T follicular helper cell (primary cell): ENCODE data around the gene DLEC1.

Experiments used
- DNase-seq: peaks from one replicate; pipeline ENCODE4 v3.0.0-alpha.2; 2020; ENCODE audit warnings: low read depth

Gene DLEC1

GRCh38 chr3:38137615-38138348 lies 98.8 kb downstream of the DLEC1 start:
- DNase-seq, result no peak

- peak; percentile 74 for DNase-seq
Observed at GRCh38 chr3:38138349-38139190, 99.6 kb downstream of the DLEC1 start, which contains the start of gene MYD88. MYD88 (plus strand) TSS chr3:38138661; CDS start chr3:38138701, 40 bp downstream.

- DNase-seq, result no peak
Observed at GRCh38 chr3:38139191-38139590, 100.2 kb downstream of the DLEC1 start.

- DNase-seq, result no peak
Observed at GRCh38 chr3:38139652-38140051, 100.6 kb downstream of the DLEC1 start.

- no peak for DNase-seq
Observed at GRCh38 chr3:38140326-38141172, 101.5 kb downstream of the DLEC1 start.

GRCh38 chr3:38141173-38141951 lies 102.4 kb downstream of the DLEC1 start:
- DNase-seq, result no peak

GRCh38 chr3:38141952-38142273 lies 102.9 kb downstream of the DLEC1 start:
- no peak for DNase-seq

GRCh38 chr3:38142959-38143358 lies 104.0 kb downstream of the DLEC1 start:
- no peak for DNase-seq

GRCh38 chr3:38143511-38143910 lies 104.5 kb downstream of the DLEC1 start:
- no peak for DNase-seq

GRCh38 chr3:38146504-38146903 lies 107.5 kb downstream of the DLEC1 start:
- DNase-seq, result no peak

- DNase-seq, result no peak
Observed at GRCh38 chr3:38147421-38147820, 108.4 kb downstream of the DLEC1 start.

- no peak for DNase-seq
Observed at GRCh38 chr3:38148311-38148882, 109.4 kb downstream of the DLEC1 start.

- DNase-seq, result no peak
Observed at GRCh38 chr3:38149708-38150107, 110.7 kb downstream of the DLEC1 start.

GRCh38 chr3:38150780-38151528 lies 111.9 kb downstream of the DLEC1 start:
- DNase-seq, result no peak

GRCh38 chr3:38151667-38152265 lies 112.8 kb downstream of the DLEC1 start:
- DNase-seq, result no peak

- DNase-seq, result no peak
Observed at GRCh38 chr3:38152609-38153008, 113.6 kb downstream of the DLEC1 start.

GRCh38 chr3:38153221-38153620 lies 114.2 kb downstream of the DLEC1 start:
- DNase-seq, result no peak

- no peak for DNase-seq
Observed at GRCh38 chr3:38154033-38154494, 115.1 kb downstream of the DLEC1 start.

- DNase-seq, result no peak
Observed at GRCh38 chr3:38154625-38155255, 115.7 kb downstream of the DLEC1 start.
